GM12878 (cell line): Measurements from ENCODE around the gene ANK3. TPM values are rescaled to one million over a fixed set of nuclear protein-coding genes. Genes with fewer than 3 reads are reported as not detected.

Source experiments
- ATAC-seq: fragments of 200-7000 bp; cut with Tn5 transposase; 3 replicates; pipeline ENCODE4 v1.9.1; 2020; ENCODE audit warnings: mild to moderate bottlenecking, moderate library complexity
- BruUV-seq: library from RNA; stranded (reverse); fragments of 400-500 nt; replicated peaks from 2 replicates; lab custom pipeline; 2021; lab: Mats Ljungman, UMichigan
- CTCF ChIA-PET: fragments of 300-600 bp; sonication (Branson Sonifier 250); formaldehyde crosslinking; extraction: SDS; loops from one replicate; lab custom pipeline; 2021; ENCODE audit warnings: inconsistent platforms; lab: Yijun Ruan, JAX
- POLR2A ChIA-PET: fragments of 350-600 bp; formaldehyde crosslinking; extraction: SDS; loops from one replicate; lab custom pipeline; 2021; ENCODE audit warnings: inconsistent platforms; lab: Charles Lee
- RAD21 ChIA-PET: fragments of 300-600 bp; sonication (Branson Sonifier 250); formaldehyde crosslinking; loops from one replicate; lab custom pipeline; 2023; ENCODE audit warnings: antibody characterized with exemption; ENCODE audit not compliant: unreplicated experiment; lab: Charles Lee
- SMC1A ChIA-PET: fragments of 300-600 bp; sonication (Branson Sonifier 250); formaldehyde crosslinking; loops from one replicate; lab custom pipeline; 2023; ENCODE audit not compliant: unreplicated experiment, uncharacterized antibody; lab: Charles Lee
- DNase-seq: peaks from one replicate; pipeline ENCODE4 v3.0.0-alpha.2; 2011; ENCODE audit warnings: low read depth, low spot score
- FAIRE-seq: peaks from 3 replicates; lab custom pipeline; 2011; peaks lifted over from hg19 to GRCh38; lab: Jason Lieb, UNC
- H2AFZ ChIP-seq: 2 replicates; pipeline ENCODE4 v1.6.0; 2011; ENCODE audit warnings: low read depth, low read length, control low read depth; ENCODE audit not compliant: control insufficient read depth
- H3K27ac ChIP-seq: 2 replicates; pipeline ENCODE4 v1.5.1; 2011; ENCODE audit warnings: control low read depth; ENCODE audit not compliant: control insufficient read depth, insufficient read depth
- H3K27me3 ChIP-seq, 2 experiments: replicated peaks in 1 of 2; 2 replicates each; pipeline versions ENCODE4 v1.6.0 to v1.6.1; 2011; ENCODE audit warnings: low read length in 1 of 2; ENCODE audit not compliant: control insufficient read depth in 2 of 2, insufficient read depth in 2 of 2
- H3K36me3 ChIP-seq, 2 experiments: 2 replicates each; pipeline ENCODE4 v1.5.1; 2011; ENCODE audit warnings: low read length in 1 of 2; ENCODE audit not compliant: control insufficient read depth in 2 of 2, insufficient read depth in 2 of 2
- H3K4me1 ChIP-seq: 2 replicates; pipeline ENCODE4 v1.6.1; 2011; ENCODE audit warnings: mild to moderate bottlenecking, low read length, moderate library complexity, mixed read lengths; ENCODE audit not compliant: control insufficient read depth, insufficient read depth
- H3K4me2 ChIP-seq: 2 replicates; pipeline ENCODE4 v1.6.0; 2011; ENCODE audit warnings: control low read depth; ENCODE audit not compliant: control insufficient read depth, insufficient read depth
- H3K4me3 ChIP-seq: fragments of 200-600 bp; sonication (generic); 2 replicates; pipeline ENCODE4 v1.5.1; 2016
- H3K79me2 ChIP-seq: 2 replicates; pipeline ENCODE4 v1.6.0; 2011; ENCODE audit warnings: low read length; ENCODE audit not compliant: control insufficient read depth, insufficient read depth
- H3K9ac ChIP-seq: 2 replicates; pipeline ENCODE4 v1.8.0; 2011; ENCODE audit warnings: low read length, control low read depth, mixed read lengths; ENCODE audit not compliant: control insufficient read depth, insufficient read depth
- H3K9me3 ChIP-seq: replicated peaks from 3 replicates; pipeline ENCODE4 v1.5.1; 2011; ENCODE audit warnings: mild to moderate bottlenecking, low read length; ENCODE audit not compliant: control insufficient read depth, insufficient read depth
- H4K20me1 ChIP-seq: 2 replicates; pipeline ENCODE4 v1.6.0; 2011; ENCODE audit not compliant: control insufficient read depth, insufficient read depth
- CHD2 ChIP-seq: IDR thresholded peaks from 2 replicates; pipeline ENCODE4 v1.6.1; 2011; ENCODE audit warnings: low read depth, low read length, improper control_type of control experiment, borderline replicate concordance
- CHD4 ChIP-seq: fragments of 200-600 bp; sonication (generic); IDR thresholded peaks from 2 replicates; pipeline ENCODE4 v1.6.1; 2016; ENCODE audit warnings: mild to moderate bottlenecking
- CTCF ChIP-seq, 3 experiments: IDR thresholded peaks in 2 of 3; conservative IDR thresholded peaks in 1 of 3; 2 replicates each; pipeline ENCODE4 v1.5.1; 2011; ENCODE audit warnings: low read depth in 3 of 3, low read length in 3 of 3, mild to moderate bottlenecking in 3 of 3, control low read depth in 2 of 3, moderate library complexity in 2 of 3, inconsistent platforms in 1 of 3, mixed read lengths in 1 of 3; ENCODE audit not compliant: control insufficient read depth in 2 of 3, insufficient read depth in 1 of 3; ENCODE audit errors: extremely low read depth in 1 of 3
- HDAC2 ChIP-seq: fragments of 200-600 bp; sonication (generic); IDR thresholded peaks from 2 replicates; pipeline ENCODE4 v1.6.1; 2017
- JUNB ChIP-seq: IDR thresholded peaks from 2 replicates; pipeline ENCODE4 v1.6.1; 2016; ENCODE audit warnings: antibody characterized with exemption, mild to moderate bottlenecking
- NBN ChIP-seq: fragments of 450-650 bp; IDR thresholded peaks from 2 replicates; pipeline ENCODE4 v1.6.1; 2016
- PAX5 ChIP-seq: IDR thresholded peaks from 2 replicates; pipeline ENCODE4 v1.6.1; 2011; ENCODE audit warnings: low read depth, low read length, borderline replicate concordance
- PRDM15 ChIP-seq: fragments of 450-650 bp; formaldehyde crosslinking; IDR thresholded peaks from 2 replicates; pipeline ENCODE4 v1.4.0; 2020; ENCODE audit warnings: mild to moderate bottlenecking, moderate library complexity
- RAD51 ChIP-seq: fragments of 450-650 bp; IDR thresholded peaks from 2 replicates; pipeline ENCODE4 v1.6.1; 2016; ENCODE audit warnings: moderate library complexity, mild to moderate bottlenecking, inconsistent platforms
- TCF12 ChIP-seq: IDR thresholded peaks from 2 replicates; pipeline ENCODE4 v1.6.1; 2011; ENCODE audit warnings: low read depth, mild to moderate bottlenecking, low read length
- ZBED1 ChIP-seq: IDR thresholded peaks from 2 replicates; pipeline ENCODE4 v1.6.1; 2016; ENCODE audit warnings: borderline replicate concordance
- ZNF687 ChIP-seq: fragments of 450-650 bp; IDR thresholded peaks from 2 replicates; pipeline ENCODE4 v1.6.1; 2017; ENCODE audit warnings: mild to moderate bottlenecking, moderate library complexity
- in situ Hi-C: fragments of 300-500 bp; cut with MboI; formaldehyde crosslinking; loops from 9 replicates; pipeline ENCODE4 v1.14.3; 2018; ENCODE audit warnings: mixed read lengths
- intact Hi-C: fragments of 100-400 bp; cut with micrococcal nuclease; formaldehyde crosslinking; loops from one replicate; pipeline ENCODE4 v1.14.2; 2022; ENCODE audit not compliant: unreplicated experiment
- polyA plus RNA-seq, 11 experiments: library from polyadenylated mRNA; depleted of rRNA in 4 of 11; unstranded in 6 of 11; stranded (reverse) in 5 of 11; fragments of >200 nt; fragmentation: Nextera tagmentation in 4 of 11; fragmentation: Illumina TruSeq in 1 of 11; extraction: Ambion mirVana in 4 of 11; extraction: Trizol in 1 of 11; gene quantifications; 1 replicate in 1 of 11; 2 replicates in 10 of 11; pipeline versions ENCODE4 v1.2.1 to v1.2.3, GENCODE V29; 2011 to 2016; ENCODE audit warnings: inconsistent platforms in 2 of 11, missing spikeins in 2 of 11, low read depth in 1 of 11
- total RNA-seq, 4 experiments: library from RNA; depleted of rRNA in 3 of 4; stranded (reverse); fragments of >200 nt in 3 of 4; fragmentation: Illumina TruSeq in 1 of 4; extraction: Trizol in 1 of 4; gene quantifications; 2 replicates each; pipeline versions ENCODE4 v1.2.1 to v1.2.3, GENCODE V29; 2013 to 2021
- TF ChIP-seq, protein P1 (sequence below): fragments of 450-650 bp; IDR thresholded peaks from 2 replicates; pipeline ENCODE4 v1.6.1; 2014; ENCODE audit warnings: mild to moderate bottlenecking
- TF ChIP-seq, protein P2 (sequence below): IDR thresholded peaks from 2 replicates; pipeline ENCODE4 v1.6.1; 2011; ENCODE audit warnings: borderline replicate concordance, low read depth, mild to moderate bottlenecking, moderate library complexity, mixed read lengths, low read length; ENCODE audit not compliant: insufficient read depth; ENCODE audit errors: extremely low read length

ANK3 gene
- total and polyA plus RNA-seq, 10 of the 15 experiments (the other 5 are each of a cell fraction or from before 2014, with no cell fraction given) = 0.06 to 0.82 (median 0.20) TPM; not detected in 2

- no peaks in the 10 kb centered on the region for H4K20me1 ChIP-seq
- ATAC-seq (no peak), DNase-seq (no peak), FAIRE-seq (no peak)
- H3K4me1 ChIP-seq = no peaks in the 10 kb centered on the region
- RAD21 ChIA-PET = no interaction called here
- no peak overlapping the region for H3K27ac ChIP-seq
- POLR2A ChIA-PET = no interaction called here
- SMC1A ChIA-PET = interaction anchor here (1.3 kb wide), 1 partner anchor 9 kb away, joined by 5 read pairs; no protein-coding TSS in a partner anchor
- CTCF ChIA-PET = no interaction called here
- no peaks in the 10 kb centered on the region for H3K36me3 ChIP-seq
- no peaks in the 10 kb centered on the region for H3K79me2 ChIP-seq
- H3K9me3 ChIP-seq = no peaks in the 10 kb centered on the region
- no peak overlapping the region for H3K4me2 ChIP-seq
- H3K9ac ChIP-seq = no peak overlapping the region
- BruUV-seq = no TSS peak
- no peak overlapping the region for H3K4me3 ChIP-seq
- no peaks in the 10 kb centered on the region; a peak in 1 of 4 replicates for H3K27me3 ChIP-seq
- in situ Hi-C loops (no loop called here), intact Hi-C loops (no loop called here)
- no peak overlapping the region for H2AFZ ChIP-seq
- TF ChIP-seq, protein P1, sequence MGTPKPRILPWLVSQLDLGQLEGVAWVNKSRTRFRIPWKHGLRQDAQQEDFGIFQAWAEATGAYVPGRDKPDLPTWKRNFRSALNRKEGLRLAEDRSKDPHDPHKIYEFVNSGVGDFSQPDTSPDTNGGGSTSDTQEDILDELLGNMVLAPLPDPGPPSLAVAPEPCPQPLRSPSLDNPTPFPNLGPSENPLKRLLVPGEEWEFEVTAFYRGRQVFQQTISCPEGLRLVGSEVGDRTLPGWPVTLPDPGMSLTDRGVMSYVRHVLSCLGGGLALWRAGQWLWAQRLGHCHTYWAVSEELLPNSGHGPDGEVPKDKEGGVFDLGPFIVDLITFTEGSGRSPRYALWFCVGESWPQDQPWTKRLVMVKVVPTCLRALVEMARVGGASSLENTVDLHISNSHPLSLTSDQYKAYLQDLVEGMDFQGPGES = no peak
- TF ChIP-seq ZNF687 (no peak), CHD4 (no peak), CHD2 (no peak), RAD51 (no peak), PAX5 (no peak), NBN (no peak), JUNB (no peak), ZBED1 (no peak), PRDM15 (CRISPR knock-in tag) (no peak), CTCF (IDR thresholded peaks at IDR 0.05 in 2 of 3, conservative IDR thresholded peaks at IDR 0.05 in 1 of 3; ENCODE audit: control insufficient read depth in 2 of 3, extremely low read depth in 1 of 3, insufficient read depth in 1 of 3, low read depth in 3 of 3, low read length in 3 of 3) (no peak), TCF12 (no peak), HDAC2 (no peak)
- TF ChIP-seq, protein P2, sequence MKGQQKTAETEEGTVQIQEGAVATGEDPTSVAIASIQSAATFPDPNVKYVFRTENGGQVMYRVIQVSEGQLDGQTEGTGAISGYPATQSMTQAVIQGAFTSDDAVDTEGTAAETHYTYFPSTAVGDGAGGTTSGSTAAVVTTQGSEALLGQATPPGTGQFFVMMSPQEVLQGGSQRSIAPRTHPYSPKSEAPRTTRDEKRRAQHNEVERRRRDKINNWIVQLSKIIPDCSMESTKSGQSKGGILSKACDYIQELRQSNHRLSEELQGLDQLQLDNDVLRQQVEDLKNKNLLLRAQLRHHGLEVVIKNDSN = no peak
These were observed 80.3 kb downstream of the ANK3 start for GRCh38 chr10:60309371-60309770.
